Measurements from ENCODE around the gene TBC1D20.

TBC1D20 gene

GRCh38 chr20:438571-439469, 23.5 kb downstream of the TBC1D20 start:
- DNase-seq (ENCODE audit: low spot score) = no peak

DNA sequence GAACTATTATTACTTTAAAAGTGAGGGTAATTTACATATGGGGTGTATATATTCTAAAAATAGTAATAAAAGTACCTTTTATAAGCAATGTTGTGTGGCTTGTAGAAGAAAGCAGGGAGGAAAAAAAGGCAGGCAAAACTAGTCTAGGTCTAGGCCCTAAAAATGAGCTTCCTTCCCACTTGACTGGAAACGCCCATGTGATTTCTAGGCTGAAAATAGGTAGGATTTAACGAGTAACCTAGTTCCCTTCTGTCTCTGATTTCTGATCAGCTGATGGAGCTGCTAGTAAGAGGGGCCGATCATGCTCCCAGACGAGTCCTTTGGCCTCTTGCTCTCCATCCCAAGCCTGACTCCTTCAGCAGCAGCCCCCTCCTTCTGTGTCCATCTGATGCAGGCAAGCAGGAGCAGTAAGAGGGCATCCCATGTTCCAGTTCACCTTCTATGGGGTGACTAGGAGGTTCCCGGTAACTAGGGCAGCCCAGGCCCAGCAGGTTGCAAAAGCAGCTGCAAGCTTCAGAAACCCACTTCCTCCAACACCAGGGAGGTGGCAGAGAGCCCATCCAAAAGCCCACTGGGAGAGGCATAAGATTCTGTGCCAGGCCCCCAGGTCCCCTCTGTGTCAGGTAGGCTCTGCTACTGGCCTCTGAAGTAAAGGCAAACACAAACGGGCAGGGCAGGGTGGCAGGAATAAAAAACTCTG, 24.4 kb downstream of the TBC1D20 start:
- DNase-seq (ENCODE audit: low spot score) = no peak

- no peak for DNase-seq (ENCODE audit: low spot score)
Observed at GRCh38 chr20:436476-436875, 25.9 kb downstream of the TBC1D20 start.

DNA sequence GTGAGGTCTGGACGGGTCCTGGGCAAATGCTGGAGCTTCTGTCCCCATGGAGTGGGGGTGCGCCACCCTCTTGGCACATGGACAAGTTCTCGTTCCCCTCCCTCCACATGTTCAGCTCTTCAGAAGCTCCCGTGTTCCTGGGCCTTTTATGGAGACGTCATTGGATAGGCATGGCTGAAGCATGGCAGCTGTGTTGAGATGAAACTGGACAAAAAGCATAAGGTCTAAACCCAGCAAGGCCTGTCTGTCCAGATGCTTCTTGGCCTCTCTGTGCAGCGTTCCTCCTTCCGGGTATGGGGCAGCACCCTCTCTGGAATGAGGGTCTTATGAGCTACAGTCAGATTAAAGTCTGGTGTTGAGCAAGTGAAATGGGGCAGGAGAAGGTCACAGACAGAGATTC, 26.8 kb downstream of the TBC1D20 start:
- no peak for DNase-seq (ENCODE audit: low spot score)

GRCh38 chr20:434661-435419, 27.5 kb downstream of the TBC1D20 start:
- no peak for DNase-seq (ENCODE audit: low spot score)

GRCh38 chr20:434221-434620, 28.1 kb downstream of the TBC1D20 start:
- no peak for DNase-seq (ENCODE audit: low spot score)

DNA sequence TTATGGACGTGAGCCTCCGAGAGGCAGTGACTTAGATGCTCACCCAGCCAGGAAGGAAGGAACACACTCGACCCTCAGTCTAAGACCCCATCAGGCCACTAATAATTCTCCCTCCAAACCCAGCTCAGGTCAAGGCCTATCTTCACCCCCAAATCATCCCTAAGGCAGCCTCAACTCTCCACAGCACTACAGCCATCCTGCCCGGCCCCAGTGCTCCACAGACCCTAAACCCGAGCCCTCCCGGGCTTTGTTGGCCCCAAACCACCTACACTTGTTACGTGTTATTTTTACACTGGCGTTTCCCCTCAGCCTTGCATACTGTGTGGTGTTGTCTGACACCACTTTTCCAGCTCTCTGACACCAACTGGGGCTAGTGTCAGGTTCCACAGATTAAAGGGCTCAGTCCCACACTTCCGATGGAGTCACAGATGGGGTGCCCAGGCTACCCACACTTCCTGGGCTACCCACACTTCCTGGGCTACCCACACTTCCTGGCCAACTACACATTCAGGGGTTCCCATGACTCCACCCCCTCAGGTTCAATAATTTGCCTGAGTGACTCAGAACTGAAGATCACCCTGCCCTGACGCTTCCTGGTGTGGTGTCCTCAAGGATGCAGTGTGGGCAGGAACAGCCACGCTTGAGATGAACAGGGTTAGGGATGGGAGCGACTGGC, 28.9 kb downstream of the TBC1D20 start:
- no peak for DNase-seq (ENCODE audit: low spot score)

GRCh38 chr20:432677-433299, 29.5 kb downstream of the TBC1D20 start:
- DNase-seq (ENCODE audit: low spot score) = no peak

DNA sequence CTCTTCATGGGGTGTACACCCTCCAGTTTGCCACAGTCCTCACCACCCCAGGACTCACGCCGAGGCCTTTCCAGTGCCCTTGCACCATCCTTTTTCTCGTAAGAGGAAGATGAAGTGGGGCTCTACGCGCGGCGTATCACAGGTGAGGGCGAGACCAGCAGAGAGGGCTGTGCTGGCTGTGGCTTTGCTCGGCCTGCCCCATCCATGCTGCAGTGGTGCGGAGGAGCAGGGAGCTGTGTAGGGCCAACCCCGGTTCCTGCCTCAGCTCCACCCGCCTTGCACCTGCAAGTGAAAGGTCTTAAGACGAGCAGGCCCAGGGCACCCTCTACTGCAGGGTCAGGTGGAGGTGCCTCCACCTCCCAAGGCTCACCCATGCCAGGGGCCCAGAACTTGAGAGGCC, 30.1 kb downstream of the TBC1D20 start:
- no peak for DNase-seq (ENCODE audit: low spot score)

GRCh38 chr20:431012-431904, 31.1 kb downstream of the TBC1D20 start:
- peak; percentile 78 for DNase-seq (ENCODE audit: low spot score)

GRCh38 chr20:430091-430999, 32.0 kb downstream of the TBC1D20 start:
- DNase-seq (ENCODE audit: low spot score) = no peak

GRCh38 chr20:428658-429200, 33.6 kb downstream of the TBC1D20 start:
- no peak for DNase-seq (ENCODE audit: low spot score)

DNA sequence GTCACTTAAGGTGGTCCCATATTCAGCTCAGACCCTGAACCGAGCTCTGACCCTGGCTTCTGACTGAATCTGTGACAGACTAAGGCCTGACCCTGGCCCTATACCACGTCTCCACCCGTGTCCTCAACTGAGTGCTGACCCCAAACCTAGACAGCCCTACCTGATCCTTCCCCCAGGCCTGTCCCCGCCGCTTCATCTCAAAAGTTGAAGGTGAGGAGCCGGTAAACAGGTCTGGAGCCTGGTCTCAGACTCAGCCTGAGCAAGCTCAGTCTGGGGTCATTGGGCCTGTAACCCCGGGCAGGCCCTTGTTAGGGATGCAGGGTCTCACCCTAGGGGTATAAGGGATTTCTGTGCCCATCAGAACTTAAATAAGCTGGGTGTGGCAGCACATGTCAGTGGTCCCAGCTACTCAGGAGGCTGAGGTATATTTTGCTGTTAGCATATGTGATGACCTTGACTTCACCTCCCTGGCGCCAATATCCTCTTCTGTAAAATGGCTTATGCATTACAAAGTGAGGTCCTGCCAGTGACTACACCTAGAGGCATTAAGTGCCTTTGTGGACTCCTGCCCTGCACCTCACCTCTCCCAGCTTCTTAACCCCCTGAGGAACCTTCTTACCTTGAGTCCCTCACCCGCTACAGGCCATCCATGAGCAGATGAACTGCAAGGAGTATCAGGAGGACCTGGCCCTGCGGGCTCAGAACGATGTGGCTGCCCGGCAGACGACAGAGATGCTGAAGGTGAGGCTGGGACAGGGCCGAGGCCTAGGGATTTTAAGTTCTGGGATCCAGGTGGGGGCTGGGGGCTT, 34.3 kb downstream of the TBC1D20 start:
- no peak for DNase-seq (ENCODE audit: low spot score)

- no peak for DNase-seq (ENCODE audit: low spot score)
Observed at GRCh38 chr20:427401-427800, 34.9 kb downstream of the TBC1D20 start.

DNA sequence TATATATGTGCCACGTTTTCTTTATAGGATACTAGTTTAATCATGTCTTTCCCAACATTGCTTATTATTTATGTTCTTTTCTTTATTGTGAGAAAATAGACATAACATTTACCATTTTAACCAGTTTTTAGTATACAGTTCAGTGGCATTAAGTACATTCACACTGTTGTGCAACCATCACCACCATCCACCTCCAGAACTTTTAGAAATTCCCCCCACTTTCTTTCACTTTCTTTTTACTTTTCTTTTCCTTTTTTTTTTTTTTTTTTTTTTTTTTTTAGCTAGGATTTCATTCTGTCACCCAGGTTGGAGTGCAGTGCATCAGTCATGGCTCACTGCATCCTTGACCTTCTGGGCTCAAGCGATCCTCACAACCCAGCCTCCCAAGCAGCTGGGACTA, 35.8 kb downstream of the TBC1D20 start:
- DNase-seq (ENCODE audit: low spot score) = no peak

DNA sequence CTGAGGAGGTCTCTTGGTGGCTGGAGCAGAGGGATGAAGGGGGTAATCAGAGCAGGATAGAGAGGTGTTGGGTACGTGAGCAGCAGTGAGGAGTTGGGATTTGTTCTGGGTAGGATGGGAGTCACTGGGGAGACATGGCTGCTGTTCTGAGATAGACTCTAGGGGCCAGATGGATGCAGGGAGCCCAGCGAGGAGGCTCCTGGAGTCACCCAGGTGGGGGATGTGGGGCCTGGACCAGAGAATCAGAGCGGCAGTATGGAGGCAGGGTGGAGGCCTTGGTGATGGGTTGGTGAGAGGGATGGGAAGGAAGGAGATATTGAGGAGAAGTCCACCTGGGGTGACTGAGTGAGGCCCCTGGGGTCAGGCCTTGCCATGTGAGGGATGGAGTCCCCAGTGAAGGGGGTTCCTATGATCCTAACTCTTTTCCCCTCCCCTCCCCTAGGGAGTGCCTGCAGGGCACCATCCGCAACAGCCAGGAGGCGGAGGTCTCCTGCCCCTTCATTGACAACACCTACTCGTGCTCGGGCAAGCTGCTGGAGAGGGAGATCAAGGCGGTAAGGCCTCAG, 40.6 kb downstream of the TBC1D20 start:
- no peak for DNase-seq (ENCODE audit: low spot score)

DNA sequence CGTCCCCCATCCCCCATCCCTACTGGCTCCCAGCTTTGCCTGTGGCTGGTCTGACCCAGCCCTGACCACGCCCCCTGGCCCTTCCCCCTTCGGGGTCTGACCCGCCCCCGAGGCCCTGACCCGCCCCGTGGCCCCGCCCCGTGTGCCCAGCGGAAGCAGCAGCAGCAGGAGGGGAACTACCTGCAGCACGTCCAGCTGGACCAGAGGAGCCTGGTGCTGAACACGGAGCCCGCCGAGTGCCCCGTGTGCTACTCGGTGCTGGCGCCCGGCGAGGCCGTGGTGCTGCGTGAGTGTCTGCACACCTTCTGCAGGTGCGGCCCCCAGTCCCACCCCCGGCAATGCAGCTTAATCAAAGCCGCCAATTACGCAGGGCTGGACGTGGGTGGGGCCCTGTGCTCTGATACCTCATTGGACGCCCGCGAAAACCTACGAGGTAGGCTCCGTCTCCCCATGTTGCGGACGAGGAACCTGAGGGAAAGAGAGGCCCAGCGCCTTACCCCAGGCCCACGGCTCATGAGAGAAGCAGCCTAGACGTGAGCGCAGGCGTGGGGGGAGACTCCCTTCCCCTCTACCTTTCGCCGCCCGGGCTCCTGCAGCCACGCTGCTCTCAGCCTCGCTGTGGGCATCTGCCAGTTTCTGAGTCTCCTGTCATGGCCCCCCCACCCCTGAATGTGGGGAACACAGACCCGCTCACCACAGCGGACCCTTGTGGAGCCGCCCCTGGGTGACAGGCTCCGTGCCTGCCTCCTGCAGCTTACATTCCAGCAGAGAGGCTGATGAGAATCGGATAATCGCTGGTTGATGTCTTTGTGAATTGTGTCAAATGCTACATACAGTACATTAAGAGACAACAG, 41.4 kb downstream of the TBC1D20 start:
- DNase-seq (ENCODE audit: low spot score) = peak; percentile 47

All from AG08396 (cell line).